ENCODE results near the gene UBE2O. TPM values are rescaled to one million over a fixed set of nuclear protein-coding genes. Genes with fewer than 3 reads are reported as not detected.

The UBE2O gene
- total and polyA plus RNA-seq, 11 donors = 16.0 to 36.1 (median 30.7) TPM

GRCh38 chr17:76416457-76416856 lies 36.5 kb downstream of the UBE2O start:
- Histone ChIP-seq H3K27me3 (no peaks in the 10 kb centered on the region), H3K27ac (no peak overlapping the region), H3K9me3 (no peaks in the 10 kb centered on the region), H3K36me3 (peaks cover 0 to 16% (median 0%) of the 10 kb centered on the region in 9 donors), H3K4me1 (peaks cover 3 to 87% (median 57%) of the 10 kb centered on the region in 12 donors), H3K4me3 (no peak overlapping the region)
- ATAC-seq (no peak), DNase-seq (no peak)
- 69 to 85% (median 79%) methylated on average over 6 of the region's 6 CpGs for WGBS, 4 donors
- TF ChIP-seq CTCF (IDR thresholded peaks at IDR 0.05) (no peak), POLR2A (IDR thresholded peaks at IDR 0.05) (no peak)
- intact Hi-C loops (cut with DNase I) = no loop called here

- H3K4me1 ChIP-seq = peaks cover 2 to 87% (median 56%) of the 10 kb centered on the region in 12 donors
- H3K27ac ChIP-seq = no peak overlapping the region
- WGBS, 4 donors = 80 to 89% (median 82%) methylated on average over 15 of the region's 15 CpGs
- peaks cover 0 to 20% (median 0%) of the 10 kb centered on the region in 9 donors for H3K36me3 ChIP-seq
- H3K27me3 ChIP-seq = no peaks in the 10 kb centered on the region
- no peak overlapping the region for H3K4me3 ChIP-seq
- DNase-seq (no peak), ATAC-seq (no peak)
- TF ChIP-seq CTCF (IDR thresholded peaks at IDR 0.05) (no peak), POLR2A (IDR thresholded peaks at IDR 0.05) (no peak)
- no peaks in the 10 kb centered on the region for H3K9me3 ChIP-seq
- intact Hi-C loops (cut with DNase I) = loop anchor here in 1 of 10 donors (2.0 kb wide), 1 partner anchor 29 kb away; no protein-coding TSS in a partner anchor
These were observed 37.2 kb downstream of the UBE2O start for GRCh38 chr17:76415786-76416185.

GRCh38 chr17:76414334-76415295 lies 38.3 kb downstream of the UBE2O start:
- intact Hi-C loops (cut with DNase I) = loop anchor here in 3 of 10 donors (2.0 to 5.0 kb wide), 3 partner anchors 30 to 38 kb away; partner anchors contain the start of gene UBE2O (in 1 of the 3)
- Histone ChIP-seq H3K4me1 (peaks cover 0 to 86% (median 52%) of the 10 kb centered on the region in 12 donors), H3K9me3 (no peaks in the 10 kb centered on the region), H3K36me3 (peaks cover 0 to 20% (median 0%) of the 10 kb centered on the region in 9 donors), H3K27me3 (no peaks in the 10 kb centered on the region), H3K4me3 (no peak overlapping the region), H3K27ac (peak overlapping the region in 10 of 12 donors; percentile 9 to 69 (median 52))
- WGBS, 4 donors = 27 to 49% (median 36%) methylated on average over 17 to 21 of the region's 21 CpGs
- ATAC-seq = peak; percentile 81 to 91 (median 88)
- TF ChIP-seq CTCF (IDR thresholded peaks at IDR 0.05) = no peak
- no peak for TF ChIP-seq POLR2A (IDR thresholded peaks at IDR 0.05)
- DNase-seq = peak; percentile 82 to 92 (median 91)

GRCh38 chr17:76411247-76411646 lies 41.7 kb downstream of the UBE2O start:
- ATAC-seq (no peak), DNase-seq (peak in 1 of 5 donors; percentile 17)
- intact Hi-C loops (cut with DNase I) = loop anchor here in 3 of 10 donors (2.0 to 5.0 kb wide), 3 partner anchors 36 to 48 kb away; partner anchors contain the start of gene UBE2O (in 1 of the 3)
- H3K4me3 ChIP-seq = no peak overlapping the region
- WGBS, 4 donors = 86 to 92% (median 89%) methylated on average over 5 of the region's 5 CpGs
- no peaks in the 10 kb centered on the region for H3K9me3 ChIP-seq
- peaks cover 0 to 84% (median 50%) of the 10 kb centered on the region in 12 donors for H3K4me1 ChIP-seq
- H3K27ac ChIP-seq = peak overlapping the region in 2 of 12 donors; percentile 36 to 42
- no peaks in the 10 kb centered on the region for H3K27me3 ChIP-seq
- H3K36me3 ChIP-seq = peaks cover 0 to 20% (median 0%) of the 10 kb centered on the region in 9 donors
- TF ChIP-seq POLR2A (IDR thresholded peaks at IDR 0.05) (no peak), CTCF (IDR thresholded peaks at IDR 0.05) (no peak)
